Esophagus muscularis mucosa (tissue), 4 donors: ENCODE measurements around the gene MAP3K19. TPM values are rescaled to one million over a fixed set of nuclear protein-coding genes. Genes with fewer than 3 reads are reported as not detected.

Source experiments
- DNase-seq: peaks from one replicate; pipeline ENCODE4 v3.0.0-alpha.2; 2017; ENCODE audit errors: extremely low spot score
- H3K27ac ChIP-seq, 4 donors: fragments of 200-600 bp; sonication (generic); replicated peaks in 1 of 4; 1 replicate in 3 of 4; 2 replicates in 1 of 4; pipeline ENCODE4 v1.5.1; 2016 to 2019; ENCODE audit warnings: mild to moderate bottlenecking in 1 of 4
- H3K27me3 ChIP-seq, 4 donors: fragments of 200-600 bp; sonication (generic); one replicate each; pipeline versions ENCODE4 v1.5.1 to v1.6.0; 2016 to 2019
- H3K36me3 ChIP-seq, 4 donors: fragments of 200-600 bp; sonication (generic); one replicate each; pipeline ENCODE4 v1.5.1; 2016 to 2019
- H3K4me1 ChIP-seq, 4 donors: fragments of 200-600 bp; sonication (generic); one replicate each; pipeline ENCODE4 v1.5.1; 2016 to 2019
- H3K4me3 ChIP-seq, 4 donors: fragments of 200-600 bp; sonication (generic); 1 replicate in 2 of 4; 2 replicates in 2 of 4; pipeline ENCODE4 v1.5.1; 2016 to 2019; ENCODE audit warnings: mild to moderate bottlenecking in 4 of 4, moderate library complexity in 1 of 4
- H3K9me3 ChIP-seq, 4 donors: fragments of 200-600 bp; sonication (generic); 1 replicate in 3 of 4; 2 replicates in 1 of 4; pipeline ENCODE4 v1.5.1; 2016 to 2019
- CTCF ChIP-seq, 3 experiments: fragments of 200-600 bp in 2 of 3; fragments of 450-650 bp in 1 of 3; sonication (generic) in 2 of 3; IDR thresholded peaks; one replicate each; pipeline ENCODE4 v1.5.1; 2017 to 2019; ENCODE audit warnings: antibody characterized with exemption in 3 of 3, mild to moderate bottlenecking in 2 of 3, moderate library complexity in 1 of 3
- EP300 ChIP-seq: sonication (generic); formaldehyde crosslinking; IDR thresholded peaks from one replicate; pipeline ENCODE4 v1.6.1; 2017; ENCODE audit warnings: antibody characterized with exemption
- POLR2A ChIP-seq: fragments of 450-650 bp; IDR thresholded peaks from one replicate; pipeline ENCODE4 v1.6.1; 2017; ENCODE audit warnings: antibody characterized with exemption, moderate library complexity, mild to moderate bottlenecking, low read depth
- POLR2AphosphoS5 ChIP-seq, 2 donors: sonication (generic); formaldehyde crosslinking; IDR thresholded peaks; one replicate each; pipeline ENCODE4 v1.6.1; 2017; ENCODE audit warnings: antibody characterized with exemption in 2 of 2
- WGBS: methylation state at CpG from one replicate; pipeline ENCODE4 v1.1.5; 2018; 5-methylcytosine and 5-hydroxymethylcytosine counted together
- intact Hi-C: fragments of 100-400 bp; cut with DNase I; formaldehyde crosslinking; loops from one replicate; pipeline ENCODE4 v1.15.1; 2023
- total RNA-seq, 4 donors: library from RNA; depleted of rRNA; stranded (reverse); fragments of >200 nt; gene quantifications; one replicate each; pipeline versions ENCODE4 v1.1.0 to v1.2.1, GENCODE V29; 2016

MAP3K19 gene
- total RNA-seq, 4 donors from 2014 or later = not detected

- Histone ChIP-seq H3K27me3 (no peaks in the 10 kb centered on the region), H3K36me3 (peaks cover 0 to 6% (median 0%) of the 10 kb centered on the region in 4 donors), H3K4me3 (no peak overlapping the region), H3K4me1 (peaks cover 0 to 20% (median 14%) of the 10 kb centered on the region in 4 donors), H3K9me3 (no peaks in the 10 kb centered on the region), H3K27ac (no peak overlapping the region)
- TF ChIP-seq POLR2A (no peak), CTCF (IDR thresholded peaks at IDR 0.05) (no peak), EP300 (no peak), POLR2AphosphoS5 (IDR thresholded peaks at IDR 0.05) (no peak)
- intact Hi-C loops = no loop called here
- no peak for DNase-seq
- WGBS = 99% methylated on average over 2 of the region's 2 CpGs
Measured at GRCh38 chr2:135076556-135076955, 29.3 kb upstream of the MAP3K19 start.

- H3K36me3 ChIP-seq = peaks cover 0 to 6% (median 0%) of the 10 kb centered on the region in 4 donors
- no peak overlapping the region for H3K27ac ChIP-seq
- intact Hi-C loops = no loop called here
- peaks cover 4 to 20% (median 14%) of the 10 kb centered on the region in 4 donors for H3K4me1 ChIP-seq
- no peaks in the 10 kb centered on the region for H3K9me3 ChIP-seq
- WGBS = 96% methylated on average over 3 of the region's 3 CpGs
- H3K27me3 ChIP-seq = no peaks in the 10 kb centered on the region
- no peak for DNase-seq
- H3K4me3 ChIP-seq = no peak overlapping the region
- TF ChIP-seq POLR2A (no peak), EP300 (no peak), POLR2AphosphoS5 (IDR thresholded peaks at IDR 0.05) (no peak), CTCF (IDR thresholded peaks at IDR 0.05) (no peak)
Measured at GRCh38 chr2:135074216-135074615, 27.0 kb upstream of the MAP3K19 start.

- 100% methylated on average over 3 of the region's 3 CpGs for WGBS
- H3K4me1 ChIP-seq = peaks cover 4 to 28% (median 18%) of the 10 kb centered on the region in 4 donors
- no peaks in the 10 kb centered on the region for H3K27me3 ChIP-seq
- no peaks in the 10 kb centered on the region for H3K9me3 ChIP-seq
- DNase-seq = no peak
- TF ChIP-seq CTCF (IDR thresholded peaks at IDR 0.05) = no peak
- TF ChIP-seq EP300 = no peak
- TF ChIP-seq POLR2AphosphoS5 (IDR thresholded peaks at IDR 0.05) = no peak
- TF ChIP-seq POLR2A = no peak
- intact Hi-C loops = no loop called here
- no peak overlapping the region for H3K27ac ChIP-seq
- H3K4me3 ChIP-seq = no peak overlapping the region
- H3K36me3 ChIP-seq = peaks cover 0 to 6% (median 0%) of the 10 kb centered on the region in 4 donors
Measured at GRCh38 chr2:135072125-135072997, 25.1 kb upstream of the MAP3K19 start.

GRCh38 chr2:135066710-135067109, 19.5 kb upstream of the MAP3K19 start:
- TF ChIP-seq EP300 = no peak
- DNase-seq = no peak
- intact Hi-C loops = no loop called here
- 41% methylated on average over 1 of the region's 1 CpG for WGBS
- no peaks in the 10 kb centered on the region for H3K9me3 ChIP-seq
- H3K4me1 ChIP-seq = peaks cover 10 to 33% (median 24%) of the 10 kb centered on the region in 4 donors
- H3K36me3 ChIP-seq = peaks cover 0 to 6% (median 2%) of the 10 kb centered on the region in 4 donors
- H3K27ac ChIP-seq = no peak overlapping the region
- H3K4me3 ChIP-seq = no peak overlapping the region
- H3K27me3 ChIP-seq = no peaks in the 10 kb centered on the region

GRCh38 chr2:135064149-135064548, 16.9 kb upstream of the MAP3K19 start:
- Histone ChIP-seq H3K9me3 (no peaks in the 10 kb centered on the region), H3K4me3 (no peak overlapping the region), H3K27me3 (no peaks in the 10 kb centered on the region), H3K4me1 (peaks cover 10 to 33% (median 24%) of the 10 kb centered on the region in 4 donors), H3K27ac (no peak overlapping the region), H3K36me3 (peaks cover 0 to 23% (median 12%) of the 10 kb centered on the region in 4 donors)
- no peak for TF ChIP-seq POLR2AphosphoS5 (IDR thresholded peaks at IDR 0.05)
- no peak for TF ChIP-seq CTCF (IDR thresholded peaks at IDR 0.05)
- TF ChIP-seq POLR2A = no peak
- TF ChIP-seq EP300 = no peak
- 97% methylated on average over 2 of the region's 2 CpGs for WGBS
- DNase-seq = no peak
- intact Hi-C loops = no loop called here
